Activated naive CD8-positive, alpha-beta T cell treated with anti-CD3 and anti-CD28 coated beads, Interleukin-2, amount 10 ng/mL, durations not matched to agents 7 days and 5 days (primary cell): ENCODE data around the gene ESR2. TPM values are rescaled to one million over a fixed set of nuclear protein-coding genes. Genes with fewer than 3 reads are reported as not detected.
A peak's percentile ranks its signal among the peaks of the same experiment; 100 is the strongest.
"Not testable (repeated sequence)": the region's sequence is repeated elsewhere in the genome, so short reads cannot be mapped to it uniquely, and the experiment has no call there.

Source experiments
- ATAC-seq: fragments of 150-1000 bp; cut with Tn5 transposase; one replicate; pipeline ENCODE4 v1.10.0; 2021; ENCODE audit warnings: low read depth, moderate library complexity
- POLR2A ChIA-PET: fragments of 350-600 bp; sonication (Branson Sonifier 250); formaldehyde crosslinking; loops from one replicate; lab custom pipeline; 2021; ENCODE audit warnings: antibody characterized with exemption; lab: Charles Lee
- DNase-seq: peaks from one replicate; pipeline ENCODE4 v3.0.0; 2021
- H3K27ac Mint-ChIP-seq: one replicate; pipeline ENCODE4 v1.8.0; 2022; ENCODE audit warnings: mild to moderate bottlenecking, mixed read lengths
- H3K27me3 Mint-ChIP-seq: one replicate; pipeline ENCODE4 v1.8.0; 2022; ENCODE audit warnings: mild to moderate bottlenecking, moderate library complexity, mixed read lengths
- H3K36me3 Mint-ChIP-seq: one replicate; pipeline ENCODE4 v1.8.0; 2021; ENCODE audit warnings: mild to moderate bottlenecking, mixed read lengths
- H3K4me1 Mint-ChIP-seq: one replicate; pipeline ENCODE4 v1.8.0; 2021; ENCODE audit warnings: mixed read lengths
- H3K4me3 Mint-ChIP-seq: one replicate; pipeline ENCODE4 v1.8.0; 2022; ENCODE audit warnings: mild to moderate bottlenecking, moderate library complexity, mixed read lengths
- H3K9me3 Mint-ChIP-seq: one replicate; pipeline ENCODE4 v1.8.0; 2021; ENCODE audit warnings: mixed read lengths
- total RNA-seq, 2 experiments: library from RNA; stranded (reverse); gene quantifications; one replicate each; pipeline ENCODE4 v1.2.3, GENCODE V29; 2021

Gene ESR2
- total RNA-seq, 2 experiments from 2014 or later = 0.11 TPM; not detected in 1

GRCh38 chr14:64196814-64197411, 97.3 kb downstream of the ESR2 start:
- Mint-ChIP-seq H3K27ac (no peak overlapping the region), H3K27me3 (no peaks in the 10 kb centered on the region), H3K4me1 (peaks cover 22% of the 10 kb centered on the region), H3K36me3 (peaks cover 33% of the 10 kb centered on the region), H3K9me3 (no peaks in the 10 kb centered on the region), H3K4me3 (no peak overlapping the region)
- ATAC-seq (peak; percentile 10), DNase-seq (no peak)
- POLR2A ChIA-PET = no interaction called here

- POLR2A ChIA-PET = no interaction called here
- Mint-ChIP-seq H3K4me3 (no peak overlapping the region), H3K4me1 (peaks cover 23% of the 10 kb centered on the region), H3K27me3 (no peaks in the 10 kb centered on the region), H3K36me3 (peaks cover 41% of the 10 kb centered on the region), H3K27ac (no peak overlapping the region), H3K9me3 (no peaks in the 10 kb centered on the region)
- DNase-seq (no peak), ATAC-seq (no peak)
Measured at GRCh38 chr14:64196056-64196455, 98.1 kb downstream of the ESR2 start.

- no peak for ATAC-seq
- H3K9me3 Mint-ChIP-seq = no peaks in the 10 kb centered on the region
- H3K27ac Mint-ChIP-seq = peak overlapping the region; percentile 0
- no peaks in the 10 kb centered on the region for H3K27me3 Mint-ChIP-seq
- peaks cover 43% of the 10 kb centered on the region for H3K36me3 Mint-ChIP-seq
- no peak overlapping the region for H3K4me3 Mint-ChIP-seq
- peaks cover 23% of the 10 kb centered on the region for H3K4me1 Mint-ChIP-seq
- DNase-seq = no peak
- POLR2A ChIA-PET = no interaction called here
Measured at GRCh38 chr14:64195199-64195598, 99.0 kb downstream of the ESR2 start.

- no peaks in the 10 kb centered on the region for H3K9me3 Mint-ChIP-seq
- no peak overlapping the region for H3K27ac Mint-ChIP-seq
- no peaks in the 10 kb centered on the region for H3K27me3 Mint-ChIP-seq
- ATAC-seq = no peak
- H3K4me1 Mint-ChIP-seq = peaks cover 23% of the 10 kb centered on the region
- POLR2A ChIA-PET = interaction anchor here (0.6 kb wide), 1 partner anchor 104 kb away, joined by 3 read pairs; no protein-coding TSS in a partner anchor
- no peak for DNase-seq
- peaks cover 47% of the 10 kb centered on the region for H3K36me3 Mint-ChIP-seq
- no peak overlapping the region for H3K4me3 Mint-ChIP-seq
Measured at GRCh38 chr14:64194404-64194803, 99.8 kb downstream of the ESR2 start.

- Mint-ChIP-seq H3K4me3 (no peak overlapping the region), H3K36me3 (peaks cover 47% of the 10 kb centered on the region)
Measured at GRCh38 chr14:64193821-64194220, 100.3 kb downstream of the ESR2 start.

GRCh38 chr14:64191756-64192155, 102.4 kb downstream of the ESR2 start:
- Mint-ChIP-seq H3K4me3 (no peak overlapping the region), H3K9me3 (no peaks in the 10 kb centered on the region), H3K27ac (no peak overlapping the region), H3K27me3 (no peaks in the 10 kb centered on the region), H3K4me1 (peaks cover 17% of the 10 kb centered on the region), H3K36me3 (peaks cover 46% of the 10 kb centered on the region)
- DNase-seq (no peak), ATAC-seq (no peak)
- POLR2A ChIA-PET = no interaction called here

More at GRCh38 chr14:64193821-64194220, 100.3 kb downstream of the ESR2 start:
- H3K27me3 Mint-ChIP-seq = no peaks in the 10 kb centered on the region
- ATAC-seq = no peak
- POLR2A ChIA-PET = no interaction called here
- H3K27ac Mint-ChIP-seq = peak overlapping the region; percentile 13
- H3K4me1 Mint-ChIP-seq = peaks cover 23% of the 10 kb centered on the region
- no peak for DNase-seq
- no peaks in the 10 kb centered on the region for H3K9me3 Mint-ChIP-seq

- peak overlapping the region; percentile 54 for H3K27ac Mint-ChIP-seq
- H3K36me3 Mint-ChIP-seq = peaks cover 49% of the 10 kb centered on the region
- ATAC-seq (no peak), DNase-seq (no peak)
- no peaks in the 10 kb centered on the region for H3K9me3 Mint-ChIP-seq
- H3K4me1 Mint-ChIP-seq = peaks cover 19% of the 10 kb centered on the region
- H3K4me3 Mint-ChIP-seq = no peak overlapping the region
- POLR2A ChIA-PET = no interaction called here
- H3K27me3 Mint-ChIP-seq = no peaks in the 10 kb centered on the region
Measured at GRCh38 chr14:64190974-64191502, 103.1 kb downstream of the ESR2 start.

GRCh38 chr14:64187331-64187730, 106.8 kb downstream of the ESR2 start:
- ATAC-seq (no peak), DNase-seq (no peak)
- Mint-ChIP-seq H3K4me3 (no peak overlapping the region), H3K4me1 (peaks cover 5% of the 10 kb centered on the region), H3K36me3 (peaks cover 48% of the 10 kb centered on the region), H3K27me3 (no peaks in the 10 kb centered on the region), H3K9me3 (no peaks in the 10 kb centered on the region), H3K27ac (no peak overlapping the region)
- POLR2A ChIA-PET = no interaction called here

- Mint-ChIP-seq H3K36me3 (peaks cover 47% of the 10 kb centered on the region), H3K27me3 (no peaks in the 10 kb centered on the region), H3K27ac (no peak overlapping the region), H3K4me3 (no peak overlapping the region), H3K4me1 (peaks cover 4% of the 10 kb centered on the region), H3K9me3 (no peaks in the 10 kb centered on the region)
- no peak for ATAC-seq
- DNase-seq = no peak
- POLR2A ChIA-PET = no interaction called here
Measured at GRCh38 chr14:64186231-64187129, 107.7 kb downstream of the ESR2 start.

- Mint-ChIP-seq H3K36me3 (peaks cover 46% of the 10 kb centered on the region), H3K4me1 (peaks cover 4% of the 10 kb centered on the region)
Measured at GRCh38 chr14:64185184-64185583, 109.0 kb downstream of the ESR2 start.

GRCh38 chr14:64184103-64184729, 110.0 kb downstream of the ESR2 start:
- DNase-seq = no peak
- POLR2A ChIA-PET = no interaction called here
- no peaks in the 10 kb centered on the region for H3K9me3 Mint-ChIP-seq
- no peak for ATAC-seq
- H3K36me3 Mint-ChIP-seq = peaks cover 50% of the 10 kb centered on the region
- H3K4me3 Mint-ChIP-seq = no peak overlapping the region
- H3K27ac Mint-ChIP-seq = no peak overlapping the region
- H3K4me1 Mint-ChIP-seq = peaks cover 4% of the 10 kb centered on the region
- no peaks in the 10 kb centered on the region for H3K27me3 Mint-ChIP-seq

More at GRCh38 chr14:64185184-64185583, 109.0 kb downstream of the ESR2 start:
- no peaks in the 10 kb centered on the region for H3K9me3 Mint-ChIP-seq
- H3K27ac Mint-ChIP-seq = no peak overlapping the region
- H3K4me3 Mint-ChIP-seq = no peak overlapping the region
- H3K27me3 Mint-ChIP-seq = no peaks in the 10 kb centered on the region
- no peak for ATAC-seq
- no peak for DNase-seq
- POLR2A ChIA-PET = no interaction called here

GRCh38 chr14:64182908-64183307, 111.3 kb downstream of the ESR2 start:
- H3K27me3 Mint-ChIP-seq, ATAC-seq, H3K4me3 Mint-ChIP-seq, H3K9me3 Mint-ChIP-seq, H3K27ac Mint-ChIP-seq, H3K4me1 Mint-ChIP-seq, POLR2A ChIA-PET, DNase-seq: not testable (repeated sequence)
- H3K36me3 Mint-ChIP-seq = peaks cover 49% of the 10 kb centered on the region

GRCh38 chr14:64178814-64179213, 115.4 kb downstream of the ESR2 start:
- no peaks in the 10 kb centered on the region for H3K27me3 Mint-ChIP-seq
- POLR2A ChIA-PET = no interaction called here
- H3K27ac Mint-ChIP-seq = no peak overlapping the region
- DNase-seq = no peak
- no peak overlapping the region for H3K4me3 Mint-ChIP-seq
- H3K36me3 Mint-ChIP-seq = peaks cover 45% of the 10 kb centered on the region
- ATAC-seq = no peak
- no peaks in the 10 kb centered on the region for H3K9me3 Mint-ChIP-seq
- peaks cover 3% of the 10 kb centered on the region for H3K4me1 Mint-ChIP-seq
